GM20000 (cell line): Measurements from ENCODE around the gene GPBAR1.
A peak's percentile ranks its signal among the peaks of the same experiment; 100 is the strongest.

Experiments used
- DNase-seq: peaks from one replicate; pipeline ENCODE4 v3.0.0; 2012; ENCODE audit warnings: low spot score
- TF ChIP-seq, protein P1 (sequence below): IDR thresholded peaks from 2 replicates; pipeline ENCODE4 v1.5.1; 2012; ENCODE audit warnings: mild to moderate bottlenecking, control low read depth; ENCODE audit errors: extremely low read depth, missing control alignments

GPBAR1 gene

DNA sequence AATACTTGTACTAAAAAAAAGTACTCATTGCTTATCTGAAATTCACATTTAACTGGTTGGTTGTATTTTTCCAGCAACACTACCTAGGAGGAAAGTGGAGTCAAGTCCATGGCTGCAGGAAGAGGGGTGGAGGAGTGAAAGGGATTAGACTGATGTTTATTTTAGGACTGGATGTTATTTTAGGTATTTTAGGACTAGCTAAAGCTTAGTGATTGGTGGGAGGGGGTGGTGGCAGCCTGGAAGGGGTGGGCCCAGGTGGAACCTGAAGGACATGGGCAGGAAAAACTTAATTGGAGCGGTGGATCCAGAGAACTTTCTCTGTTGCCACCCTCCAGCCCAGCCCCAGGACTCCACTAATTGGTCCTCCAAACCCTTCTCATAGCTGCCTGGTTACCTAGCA is 35.4 kb downstream of the GPBAR1 start:
- TF ChIP-seq, protein P1, sequence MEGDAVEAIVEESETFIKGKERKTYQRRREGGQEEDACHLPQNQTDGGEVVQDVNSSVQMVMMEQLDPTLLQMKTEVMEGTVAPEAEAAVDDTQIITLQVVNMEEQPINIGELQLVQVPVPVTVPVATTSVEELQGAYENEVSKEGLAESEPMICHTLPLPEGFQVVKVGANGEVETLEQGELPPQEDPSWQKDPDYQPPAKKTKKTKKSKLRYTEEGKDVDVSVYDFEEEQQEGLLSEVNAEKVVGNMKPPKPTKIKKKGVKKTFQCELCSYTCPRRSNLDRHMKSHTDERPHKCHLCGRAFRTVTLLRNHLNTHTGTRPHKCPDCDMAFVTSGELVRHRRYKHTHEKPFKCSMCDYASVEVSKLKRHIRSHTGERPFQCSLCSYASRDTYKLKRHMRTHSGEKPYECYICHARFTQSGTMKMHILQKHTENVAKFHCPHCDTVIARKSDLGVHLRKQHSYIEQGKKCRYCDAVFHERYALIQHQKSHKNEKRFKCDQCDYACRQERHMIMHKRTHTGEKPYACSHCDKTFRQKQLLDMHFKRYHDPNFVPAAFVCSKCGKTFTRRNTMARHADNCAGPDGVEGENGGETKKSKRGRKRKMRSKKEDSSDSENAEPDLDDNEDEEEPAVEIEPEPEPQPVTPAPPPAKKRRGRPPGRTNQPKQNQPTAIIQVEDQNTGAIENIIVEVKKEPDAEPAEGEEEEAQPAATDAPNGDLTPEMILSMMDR = no peak
- DNase-seq = no peak

- TF ChIP-seq, protein P1 = no peak
- DNase-seq = no peak
These were observed 36.0 kb downstream of the GPBAR1 start for GRCh38 chr2:218296847-218297246.

DNA sequence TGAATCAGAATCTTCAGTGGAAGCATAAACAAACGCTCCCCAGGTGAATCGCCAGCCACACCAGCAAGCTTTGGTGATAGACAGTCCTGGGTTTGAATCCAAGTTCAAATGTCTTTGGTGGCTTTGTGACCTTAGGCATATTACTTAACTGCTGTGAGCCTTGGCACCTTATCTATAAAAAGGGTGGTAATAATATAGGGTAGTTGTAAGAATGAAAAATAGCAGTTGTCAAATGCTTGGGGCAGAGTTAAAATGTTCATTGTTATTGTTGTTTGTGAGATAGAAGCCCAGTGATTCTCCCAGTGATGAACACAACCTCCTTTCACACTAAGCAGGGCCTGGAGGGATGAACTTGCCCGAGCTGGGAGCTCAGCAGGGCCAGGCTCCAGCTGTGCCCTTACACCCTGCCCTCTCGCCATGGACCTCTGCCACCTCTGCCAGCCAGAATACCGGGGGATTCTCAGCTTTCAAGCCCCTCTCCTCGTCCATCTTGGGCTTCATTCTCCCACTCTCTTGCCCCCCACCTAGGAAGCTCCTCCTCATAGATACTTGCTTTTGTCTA is 37.6 kb downstream of the GPBAR1 start:
- TF ChIP-seq, protein P1 = no peak
- no peak for DNase-seq

DNA sequence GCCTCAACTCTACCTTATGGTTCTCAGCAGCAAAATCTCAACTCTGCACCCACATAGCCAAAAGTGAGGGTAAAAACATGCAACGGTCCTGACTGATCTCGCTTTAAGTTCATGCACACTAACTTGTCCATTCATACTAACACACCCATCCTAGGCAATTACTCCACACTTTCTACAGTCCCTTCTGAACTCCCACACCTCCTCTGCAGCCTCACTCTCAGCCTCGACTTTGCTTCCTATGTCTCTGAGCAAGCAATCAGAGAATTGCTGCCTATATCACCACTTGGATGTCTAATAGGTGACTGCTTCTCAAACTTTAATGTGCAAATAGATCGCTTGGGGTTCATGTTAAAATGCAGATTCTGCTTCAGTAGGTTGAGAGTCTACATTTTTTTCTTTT is 39.3 kb downstream of the GPBAR1 start:
- no peak for DNase-seq
- TF ChIP-seq, protein P1 = no peak

- peak; percentile 74 for DNase-seq
- TF ChIP-seq, protein P1 = peak; percentile 96
These were observed 40.5 kb downstream of the GPBAR1 start for GRCh38 chr2:218301176-218301819.

GRCh38 chr2:218305383-218305782 is 44.6 kb downstream of the GPBAR1 start:
- TF ChIP-seq, protein P1 = no peak
- no peak for DNase-seq

- no peak for DNase-seq
- TF ChIP-seq, protein P1 = no peak
These were observed 45.5 kb downstream of the GPBAR1 start for GRCh38 chr2:218306184-218306920.
